K562 (cell line): ENCODE measurements around the gene LRP1B. TPM values are rescaled to one million over a fixed set of nuclear protein-coding genes. Genes with fewer than 3 reads are reported as not detected.

Experiments used
- ATAC-seq: fragments of 200-7000 bp; cut with Tn5 transposase; 3 replicates; pipeline ENCODE4 v1.9.1; 2020; ENCODE audit warnings: moderate library complexity
- BruUV-seq: library from RNA; stranded (reverse); fragments of 400-500 nt; replicated peaks from 2 replicates; lab custom pipeline; 2021; lab: Mats Ljungman, UMichigan
- CTCF ChIA-PET: fragments of 300-600 bp; formaldehyde crosslinking; extraction: SDS; loops from one replicate; lab custom pipeline; 2021; ENCODE audit warnings: low intra/inter-chr PET ratio; lab: Yijun Ruan, JAX
- POLR2A ChIA-PET: fragments of 300-600, 350-650 bp; sonication (Branson Sonifier 250); formaldehyde crosslinking; extraction: SDS; loops from one replicate; lab custom pipeline; 2021; ENCODE audit warnings: antibody characterized with exemption, inconsistent platforms; lab: Yijun Ruan, JAX
- DNase-seq, 4 experiments: peaks; one replicate each; pipeline versions ENCODE4 v3.0.0 to v3.0.0-alpha.2; 2011 to 2018; ENCODE audit warnings: low spot score in 3 of 4, mixed read lengths in 3 of 4; ENCODE audit errors: extremely low read depth in 1 of 4
- FAIRE-seq: peaks from 2 replicates; lab custom pipeline; 2011; peaks lifted over from hg19 to GRCh38; lab: Jason Lieb, UNC
- H2AFZ ChIP-seq: 2 replicates; pipeline ENCODE4 v1.6.0; 2011; ENCODE audit warnings: low read depth, low read length, control low read depth, inconsistent platforms
- H3K27ac ChIP-seq: fragments of 200-600 bp; 3 replicates; pipeline ENCODE4 v1.8.0; 2011; ENCODE audit warnings: low read depth, mild to moderate bottlenecking, control low read depth, inconsistent platforms, low read length, moderate library complexity, mixed read lengths; ENCODE audit errors: extremely low read depth
- H3K27me3 ChIP-seq, 2 experiments: fragments of 300-600 bp in 1 of 2; 2 replicates in 1 of 2; 3 replicates in 1 of 2; pipeline versions ENCODE4 v1.6.0 to v1.8.0; 2011; ENCODE audit warnings: inconsistent platforms in 2 of 2, low read length in 2 of 2, mild to moderate bottlenecking in 1 of 2, mixed read lengths in 1 of 2, moderate library complexity in 1 of 2; ENCODE audit not compliant: control insufficient read depth in 2 of 2, insufficient read depth in 2 of 2
- H3K36me3 ChIP-seq: fragments of 300-600 bp; 3 replicates; pipeline ENCODE4 v1.8.0; 2011; ENCODE audit warnings: mild to moderate bottlenecking, low read length, inconsistent platforms; ENCODE audit not compliant: control insufficient read depth, insufficient read depth
- H3K4me1 ChIP-seq, 2 experiments: fragments of 200-600 bp in 1 of 2; replicated peaks in 1 of 2; 2 replicates in 1 of 2; 3 replicates in 1 of 2; pipeline versions ENCODE4 v1.5.1 to v1.8.0; 2011; ENCODE audit warnings: inconsistent platforms in 2 of 2, low read length in 2 of 2, mild to moderate bottlenecking in 1 of 2, mixed read lengths in 1 of 2, moderate library complexity in 1 of 2; ENCODE audit not compliant: control insufficient read depth in 2 of 2, insufficient read depth in 2 of 2
- H3K4me2 ChIP-seq: 2 replicates; pipeline ENCODE4 v1.6.1; 2011; ENCODE audit warnings: low read length, control low read depth, inconsistent platforms, mixed read lengths; ENCODE audit not compliant: insufficient read depth
- H3K4me3 ChIP-seq: fragments of 200-600 bp; sonication (generic), shearing (Covaris generic); 2 replicates; pipeline ENCODE4 v1.5.1; 2016; ENCODE audit warnings: control low read depth, inconsistent platforms
- H3K79me2 ChIP-seq: fragments of 200-600 bp; 3 replicates; pipeline ENCODE4 v1.8.0; 2011; ENCODE audit warnings: low read length, inconsistent platforms; ENCODE audit not compliant: control insufficient read depth, insufficient read depth
- H3K9ac ChIP-seq, 2 experiments: 2 replicates each; pipeline versions ENCODE4 v1.6.0 to v1.6.1; 2011; ENCODE audit warnings: low read depth in 2 of 2, low read length in 2 of 2, control low read depth in 1 of 2, inconsistent platforms in 1 of 2, mild to moderate bottlenecking in 1 of 2, mixed read lengths in 1 of 2; ENCODE audit not compliant: insufficient read depth in 1 of 2
- H3K9me1 ChIP-seq: one replicate; pipeline ENCODE4 v1.6.0; 2011; ENCODE audit warnings: inconsistent platforms, mild to moderate bottlenecking, low read length, moderate library complexity; ENCODE audit not compliant: control insufficient read depth, insufficient read depth
- H3K9me3 ChIP-seq: replicated peaks from 2 replicates; pipeline ENCODE4 v1.5.1; 2011; ENCODE audit warnings: low read depth, low read length, inconsistent platforms; ENCODE audit not compliant: control insufficient read depth, insufficient read depth
- H4K20me1 ChIP-seq: replicated peaks from 2 replicates; pipeline ENCODE4 v1.6.1; 2011; ENCODE audit warnings: low read length, inconsistent platforms, mixed read lengths; ENCODE audit not compliant: control insufficient read depth, insufficient read depth
- BRF1 ChIP-seq: IDR thresholded peaks from 3 replicates; pipeline ENCODE4 v1.6.1; 2011; ENCODE audit warnings: borderline replicate concordance, mild to moderate bottlenecking; ENCODE audit not compliant: insufficient read length; ENCODE audit errors: extremely low read depth
- CEBPB ChIP-seq: fragments of 450-650 bp; IDR thresholded peaks from 2 replicates; pipeline ENCODE4 v1.6.1; 2016; ENCODE audit warnings: missing genetic modification characterization, missing compliant biosample characterization
- CREB3 ChIP-seq: fragments of 450-650 bp; conservative IDR thresholded peaks from 2 replicates; pipeline ENCODE4 v1.6.1; 2016; ENCODE audit warnings: missing genetic modification characterization, low read depth, mild to moderate bottlenecking, missing compliant biosample characterization, moderate library complexity
- GABPA ChIP-seq: fragments of 200-800 bp; sonication (Bioruptor generic); conservative IDR thresholded peaks from 2 replicates; pipeline ENCODE4 v1.6.1; 2016; ENCODE audit warnings: low read depth, missing genetic modification characterization, missing compliant biosample characterization
- MBD2 ChIP-seq: sonication (generic); IDR thresholded peaks from 2 replicates; pipeline ENCODE4 v1.6.1; 2016; ENCODE audit warnings: low read depth, borderline replicate concordance
- MTF1 ChIP-seq: fragments of 250-450 bp; sonication (Bioruptor Pico); IDR thresholded peaks from 2 replicates; pipeline ENCODE4 v1.9.0; 2021; ENCODE audit warnings: moderate library complexity, mild to moderate bottlenecking, inconsistent platforms, borderline replicate concordance
- POLR3G ChIP-seq: IDR thresholded peaks from 2 replicates; pipeline ENCODE4 v1.6.1; 2011; ENCODE audit not compliant: insufficient read length, insufficient replicate concordance; ENCODE audit errors: extremely low read depth
- SPI1 ChIP-seq: IDR thresholded peaks from 2 replicates; pipeline ENCODE4 v1.6.1; 2011; ENCODE audit warnings: low read depth, low read length, control low read depth, borderline replicate concordance
- ZNF224 ChIP-seq: sonication (generic); formaldehyde crosslinking; IDR thresholded peaks from 2 replicates; pipeline ENCODE4 v1.8.0; 2022; ENCODE audit warnings: mild to moderate bottlenecking, missing genetic modification reagents
- ZNF232 ChIP-seq: sonication (generic); formaldehyde crosslinking; IDR thresholded peaks from 2 replicates; pipeline ENCODE4 v1.8.0; 2022; ENCODE audit warnings: mild to moderate bottlenecking, missing genetic modification reagents
- ZNF644 ChIP-seq: fragments of 200-800 bp; sonication (Bioruptor generic); IDR thresholded peaks from 2 replicates; pipeline ENCODE4 v1.6.1; 2016; ENCODE audit warnings: low read depth, missing genetic modification characterization, missing compliant biosample characterization
- in situ Hi-C: fragments of 300-500 bp; cut with MboI; formaldehyde crosslinking; loops from 4 replicates; pipeline ENCODE4 v1.15.0; 2018; ENCODE audit warnings: inconsistent platforms, mixed read lengths
- intact Hi-C: fragments of 100-400 bp; cut with micrococcal nuclease; formaldehyde crosslinking; loops from 2 replicates; pipeline ENCODE4 v1.14.2; 2022
- polyA plus RNA-seq, 8 experiments: library from polyadenylated mRNA; depleted of rRNA in 4 of 8; stranded (reverse) in 5 of 8; unstranded in 3 of 8; fragments of >200 nt; fragmentation: Nextera tagmentation in 2 of 8; fragmentation: Illumina TruSeq in 1 of 8; extraction: Ambion mirVana in 2 of 8; extraction: Trizol in 1 of 8; gene quantifications; 2 replicates each; pipeline versions ENCODE4 v1.2.1 to v1.2.3, GENCODE V29; 2011 to 2014; ENCODE audit warnings: inconsistent platforms in 1 of 8, missing spikeins in 1 of 8
- total RNA-seq, 7 experiments: library from RNA; depleted of rRNA in 6 of 7; stranded (reverse); fragments of >200 nt in 6 of 7; fragmentation: Illumina TruSeq in 2 of 7; extraction: Trizol in 2 of 7; gene quantifications; 2 replicates each; pipeline versions ENCODE4 v1.2.1 to v1.2.3, GENCODE V29; 2011 to 2021; ENCODE audit warnings: low replicate concordance in 1 of 7

Gene LRP1B
- total and polyA plus RNA-seq, 9 of the 15 experiments (the other 6 are each of a cell fraction or from before 2014, with no cell fraction given), result not detected

GRCh38 chr2:141930803-141931202 is 200.0 kb downstream of the LRP1B start:
- BruUV-seq, result no TSS peak
- H3K27me3 ChIP-seq, result no peaks in the 10 kb centered on the region
- H2AFZ ChIP-seq, result no peak overlapping the region
- in situ Hi-C loops (no loop called here), intact Hi-C loops (no loop called here)
- ChIA-PET POLR2A (no interaction called here), CTCF (no interaction called here)
- FAIRE-seq (no peak), DNase-seq (no peak)
- no peak overlapping the region for H3K27ac ChIP-seq
- no peak overlapping the region for H3K9ac ChIP-seq
- H3K36me3 ChIP-seq, result no peaks in the 10 kb centered on the region
- no peaks in the 10 kb centered on the region for H4K20me1 ChIP-seq
- TF ChIP-seq ZNF644 (no peak), SPI1 (no peak), MBD2 (no peak), CREB3 (tag) (no peak), ZNF224 (no peak), POLR3G (no peak), MTF1 (CRISPR knock-in tag) (no peak), ZNF232 (no peak), GABPA (tag) (no peak), CEBPB (tag) (no peak), BRF1 (no peak)
- TF ChIP-seq, all 486 proteins: peak for 0
- Histone ChIP-seq H3K4me1 (no peaks in the 10 kb centered on the region), H3K4me2 (no peak overlapping the region), H3K9me1 (no peaks in the 10 kb centered on the region), H3K9me3 (no peaks in the 10 kb centered on the region; the same call in 1 of the 2 replicates), H3K4me3 (no peak overlapping the region), H3K79me2 (no peaks in the 10 kb centered on the region)
- no peak for ATAC-seq
